B cell (primary cell): ENCODE data around the gene TAF12.

Source experiments
- EZH2 ChIP-seq: IDR thresholded peaks from 2 replicates; pipeline ENCODE4 v1.6.1; 2012; ENCODE audit warnings: borderline replicate concordance, low read depth, mild to moderate bottlenecking, moderate library complexity, low read length; ENCODE audit not compliant: insufficient read depth, poor library complexity, severe bottlenecking
- TF ChIP-seq, protein P1 (sequence below): fragments of 200-600 bp; IDR thresholded peaks from one replicate; pipeline ENCODE4 v1.8.0; 2022; ENCODE audit warnings: antibody characterized with exemption, mild to moderate bottlenecking

- TF ChIP-seq, protein P1, sequence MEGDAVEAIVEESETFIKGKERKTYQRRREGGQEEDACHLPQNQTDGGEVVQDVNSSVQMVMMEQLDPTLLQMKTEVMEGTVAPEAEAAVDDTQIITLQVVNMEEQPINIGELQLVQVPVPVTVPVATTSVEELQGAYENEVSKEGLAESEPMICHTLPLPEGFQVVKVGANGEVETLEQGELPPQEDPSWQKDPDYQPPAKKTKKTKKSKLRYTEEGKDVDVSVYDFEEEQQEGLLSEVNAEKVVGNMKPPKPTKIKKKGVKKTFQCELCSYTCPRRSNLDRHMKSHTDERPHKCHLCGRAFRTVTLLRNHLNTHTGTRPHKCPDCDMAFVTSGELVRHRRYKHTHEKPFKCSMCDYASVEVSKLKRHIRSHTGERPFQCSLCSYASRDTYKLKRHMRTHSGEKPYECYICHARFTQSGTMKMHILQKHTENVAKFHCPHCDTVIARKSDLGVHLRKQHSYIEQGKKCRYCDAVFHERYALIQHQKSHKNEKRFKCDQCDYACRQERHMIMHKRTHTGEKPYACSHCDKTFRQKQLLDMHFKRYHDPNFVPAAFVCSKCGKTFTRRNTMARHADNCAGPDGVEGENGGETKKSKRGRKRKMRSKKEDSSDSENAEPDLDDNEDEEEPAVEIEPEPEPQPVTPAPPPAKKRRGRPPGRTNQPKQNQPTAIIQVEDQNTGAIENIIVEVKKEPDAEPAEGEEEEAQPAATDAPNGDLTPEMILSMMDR = no peak
- TF ChIP-seq EZH2 = no peak
Observed at GRCh38 chr1:28565040-28565439, 77.8 kb downstream of the TAF12 start.
